SK-N-SH (cell line): ENCODE results near the gene MSRB1. TPM values are rescaled to one million over a fixed set of nuclear protein-coding genes. Genes with fewer than 3 reads are reported as not detected.

ENCODE experiments used
- CTCF ChIA-PET: fragments of 300-600, 350-600 bp; formaldehyde crosslinking; extraction: SDS; loops from one replicate; lab custom pipeline; 2021; lab: Yijun Ruan, JAX
- POLR2A ChIA-PET: fragments of 350-600 bp; sonication (Branson Sonifier 250); formaldehyde crosslinking; extraction: SDS; loops from one replicate; lab custom pipeline; 2020; ENCODE audit warnings: antibody characterized with exemption, inconsistent platforms; lab: Yijun Ruan, JAX
- DNase-seq: peaks from one replicate; pipeline ENCODE4 v3.0.0; 2012
- H2AFZ ChIP-seq: fragments of 200-600 bp; sonication (generic); 2 replicates; pipeline ENCODE4 v1.8.1; 2016; ENCODE audit warnings: antibody characterized with exemption, mild to moderate bottlenecking, low read depth
- H3F3A ChIP-seq: fragments of 200-600 bp; sonication (generic); replicated peaks from 2 replicates; pipeline ENCODE3; 2016; ENCODE audit warnings: antibody characterized with exemption, mild to moderate bottlenecking; ENCODE audit not compliant: insufficient read depth
- H3K27ac ChIP-seq, 2 experiments: fragments of 200-500 bp in 1 of 2; fragments of 200-600 bp in 1 of 2; sonication (Bioruptor generic) in 1 of 2; sonication (generic), shearing (Covaris generic) in 1 of 2; 2 replicates each; pipeline versions ENCODE4 v1.5.1 to v1.6.1; 2014 to 2016; ENCODE audit warnings: low read depth in 2 of 2, inconsistent platforms in 1 of 2, low read length in 1 of 2, mild to moderate bottlenecking in 1 of 2, mixed read lengths in 1 of 2
- H3K27me3 ChIP-seq: fragments of 200-600 bp; sonication (generic), shearing (Covaris generic); 2 replicates; pipeline ENCODE4 v1.6.1; 2016; ENCODE audit warnings: mixed run types; ENCODE audit not compliant: insufficient read depth
- H3K36me3 ChIP-seq, 2 experiments: fragments of 200-500 bp in 1 of 2; fragments of 200-600 bp in 1 of 2; sonication (Bioruptor generic) in 1 of 2; sonication (generic) in 1 of 2; replicated peaks in 1 of 2; 2 replicates each; pipeline versions ENCODE3 to v1.5.1; 2014 to 2016; ENCODE audit warnings: low read length in 1 of 2, mild to moderate bottlenecking in 1 of 2; ENCODE audit not compliant: insufficient read depth in 2 of 2, control insufficient read depth in 1 of 2
- H3K4me1 ChIP-seq, 2 experiments: fragments of 200-500 bp in 1 of 2; fragments of 200-600 bp in 1 of 2; sonication (Bioruptor generic) in 1 of 2; sonication (generic), shearing (Covaris generic) in 1 of 2; 2 replicates each; pipeline versions ENCODE4 v1.5.1 to v1.6.1; 2014 to 2016; ENCODE audit warnings: low read depth in 1 of 2, low read length in 1 of 2, mixed run types in 1 of 2; ENCODE audit not compliant: insufficient read depth in 2 of 2, control insufficient read depth in 1 of 2
- H3K4me2 ChIP-seq: fragments of 200-600 bp; sonication (generic), shearing (Covaris generic); 2 replicates; pipeline ENCODE4 v1.6.1; 2017; ENCODE audit warnings: mixed run types
- H3K4me3 ChIP-seq, 2 experiments: fragments of 200-500 bp in 1 of 2; fragments of 200-600 bp in 1 of 2; sonication (Bioruptor generic) in 1 of 2; sonication (generic), shearing (Covaris generic) in 1 of 2; 2 replicates each; pipeline versions ENCODE4 v1.5.1 to v1.8.1; 2014 to 2016; ENCODE audit warnings: low read depth in 2 of 2, inconsistent platforms in 1 of 2, low read length in 1 of 2, mild to moderate bottlenecking in 1 of 2, mixed read lengths in 1 of 2, moderate library complexity in 1 of 2
- H3K79me2 ChIP-seq: fragments of 200-600 bp; sonication (generic); 2 replicates; pipeline ENCODE4 v1.8.1; 2017; ENCODE audit warnings: mild to moderate bottlenecking; ENCODE audit not compliant: insufficient read depth
- H3K9ac ChIP-seq: fragments of 200-600 bp; sonication (generic); 2 replicates; pipeline ENCODE4 v1.6.1; 2017; ENCODE audit warnings: mixed run types
- H3K9me2 ChIP-seq: fragments of 200-600 bp; sonication (generic); 2 replicates; pipeline ENCODE4 v1.6.1; 2017; ENCODE audit warnings: mixed run types
- H3K9me3 ChIP-seq: fragments of 200-600 bp; sonication (generic); 2 replicates; pipeline ENCODE4 v1.6.1; 2017; ENCODE audit warnings: mixed run types, mild to moderate bottlenecking, moderate library complexity
- H4K20me1 ChIP-seq: fragments of 200-600 bp; sonication (generic); 2 replicates; pipeline ENCODE4 v1.6.1; 2017; ENCODE audit warnings: mild to moderate bottlenecking, mixed run types; ENCODE audit not compliant: insufficient read depth
- CTCF ChIP-seq: fragments of 200-600 bp; sonication (generic); IDR thresholded peaks from 2 replicates; pipeline ENCODE4 v1.6.1; 2017; ENCODE audit warnings: antibody characterized with exemption, mild to moderate bottlenecking, moderate library complexity
- EP300 ChIP-seq, 2 experiments: IDR thresholded peaks; 2 replicates each; pipeline versions ENCODE4 v1.4.0 to v1.6.1; 2012; ENCODE audit warnings: borderline replicate concordance in 1 of 2, low read depth in 1 of 2, low read length in 1 of 2
- FOSL2 ChIP-seq: IDR thresholded peaks from 2 replicates; pipeline ENCODE4 v1.4.0; 2012; ENCODE audit warnings: low read depth, mild to moderate bottlenecking, moderate library complexity, borderline replicate concordance
- GATA2 ChIP-seq: sonication (generic); formaldehyde crosslinking; IDR thresholded peaks from 2 replicates; pipeline ENCODE4 v1.5.0; 2020; ENCODE audit warnings: mild to moderate bottlenecking, missing genetic modification reagents
- JUND ChIP-seq: IDR thresholded peaks from 2 replicates; pipeline ENCODE4 v1.4.0; 2012
- MXI1 ChIP-seq: IDR thresholded peaks from 2 replicates; pipeline ENCODE4 v1.6.1; 2012; ENCODE audit warnings: mild to moderate bottlenecking, low read depth, low read length, improper control_type of control experiment
- NRF1 ChIP-seq: IDR thresholded peaks from 2 replicates; pipeline ENCODE4 v1.6.1; 2012; ENCODE audit warnings: low read depth, mild to moderate bottlenecking, low read length
- POLR2AphosphoS5 ChIP-seq: IDR thresholded peaks from 2 replicates; pipeline ENCODE4 v1.6.1; 2012; ENCODE audit warnings: low read depth, low read length
- RAD21 ChIP-seq: IDR thresholded peaks from 2 replicates; pipeline ENCODE4 v1.6.1; 2012; ENCODE audit warnings: mild to moderate bottlenecking, low read length
- REST ChIP-seq: IDR thresholded peaks from 2 replicates; pipeline ENCODE4 v1.6.1; 2012; ENCODE audit warnings: mild to moderate bottlenecking, low read depth, low read length, moderate library complexity
- SMC3 ChIP-seq: IDR thresholded peaks from 2 replicates; pipeline ENCODE4 v1.6.1; 2012; ENCODE audit warnings: low read depth, low read length, improper control_type of control experiment
- TCF12 ChIP-seq: IDR thresholded peaks from 2 replicates; pipeline ENCODE4 v1.4.0; 2012
- TEAD4 ChIP-seq: IDR thresholded peaks from 2 replicates; pipeline ENCODE4 v1.4.0; 2012; ENCODE audit warnings: mild to moderate bottlenecking, borderline replicate concordance; ENCODE audit not compliant: insufficient read depth
- USF2 ChIP-seq: fragments of 150-350 bp; IDR thresholded peaks from 2 replicates; pipeline ENCODE4 v1.6.1; 2017; ENCODE audit warnings: antibody characterized with exemption, low read length, low read depth, borderline replicate concordance
- WGBS: methylation state at CpG from one replicate; pipeline ENCODE4 v1.1.6; 2017; ENCODE audit warnings: low lambda C conversion rate; 5-methylcytosine and 5-hydroxymethylcytosine counted together
- polyA plus RNA-seq, 3 experiments: library from polyadenylated mRNA; depleted of rRNA; stranded (reverse); fragments of >200 nt; gene quantifications; 2 replicates each; pipeline ENCODE4 v1.2.3, GENCODE V29; 2012

MSRB1 gene
- polyA plus RNA-seq, 1 of the 3 experiments (the other 2 are of a cell fraction): 31.4 TPM

GRCh38 chr16:1984347-1985225 is 41.6 kb upstream of the MSRB1 start:
- ChIA-PET CTCF (interaction anchor here (0.6 to 12.9 kb wide), 6 partner anchors 13 to 1090 kb away, joined by 3 to 108 read pairs (median 5); partner anchors contain the start of gene TBL3), POLR2A (interaction anchor here (0.6 to 1.8 kb wide), 5 partner anchors 11 to 171 kb away, joined by 3 to 9 read pairs (median 5); partner anchors contain the start of genes RPS2, TBL3 and TRAF7)

More at GRCh38 chr16:1984347-1985225, 41.6 kb upstream of the MSRB1 start:
- Histone ChIP-seq H3K79me2 (peaks cover 19% of the 10 kb centered on the region; the same call in 1 of the 2 replicates), H3K27ac (peak overlapping the region; percentile 39 to 95), H2AFZ (no peak overlapping the region), H3K9me2 (no peaks in the 10 kb centered on the region), H4K20me1 (no peaks in the 10 kb centered on the region), H3K36me3 (peaks cover 5 to 13% of the 10 kb centered on the region in 2 experiments), H3K9ac (peak overlapping the region; percentile 85), H3K9me3 (no peaks in the 10 kb centered on the region), H3K4me3 (peak overlapping the region; percentile 77 to 80), H3K27me3 (no peaks in the 10 kb centered on the region), H3K4me1 (peaks cover 8 to 29% of the 10 kb centered on the region in 2 experiments; a peak in 2 of 4 replicates)
- no peak for DNase-seq
- WGBS: 51% methylated on average over 9 of the region's 58 CpGs
- TF ChIP-seq CTCF: no peak
- TF ChIP-seq MXI1: no peak
- no peak for TF ChIP-seq JUND
- TF ChIP-seq FOSL2: no peak
- no peak for TF ChIP-seq REST
- no peak for TF ChIP-seq POLR2AphosphoS5
- no peak for TF ChIP-seq SMC3
- no peak for TF ChIP-seq TCF12
- no peak for TF ChIP-seq EP300 (IDR thresholded peaks at IDR 0.05; ENCODE audit: borderline replicate concordance in 1 of 2, low read depth in 1 of 2, low read length in 1 of 2)
- no peak for TF ChIP-seq NRF1
- TF ChIP-seq USF2: no peak
- no peak for TF ChIP-seq RAD21
- TF ChIP-seq TEAD4: no peak
- TF ChIP-seq GATA2 (CRISPR knock-in tag): no peak
- TF ChIP-seq, all 33 proteins: peak for 0
- Histone ChIP-seq H3K4me2 (peak overlapping the region; percentile 99), H3F3A (peaks cover 15% of the 10 kb centered on the region)
